Astrocyte of the cerebellum (primary cell): ENCODE results near the gene TRIM17.

Experiments
- DNase-seq: peaks from one replicate; pipeline ENCODE4 v3.0.0-alpha.2; 2011; ENCODE audit warnings: low read depth
- H3K4me3 ChIP-seq: 2 replicates; pipeline ENCODE4 v1.5.1; 2011; ENCODE audit warnings: mild to moderate bottlenecking, low read depth, low read length, moderate library complexity
- CTCF ChIP-seq: IDR thresholded peaks from 2 replicates; pipeline ENCODE4 v1.5.1; 2012; ENCODE audit warnings: low read length, low read depth, moderate library complexity, mild to moderate bottlenecking; ENCODE audit errors: missing control alignments
- in situ Hi-C: cut with HindIII; loops from 2 replicates; pipeline ENCODE4 v1.10.0; 2017; ENCODE audit warnings: low sequenced_read_pairs

Gene TRIM17

GRCh38 chr1:228450200-228450599 lies 33.5 kb upstream of the TRIM17 start:
- H3K4me3 ChIP-seq, result no peak overlapping the region
- TF ChIP-seq CTCF, result no peak
- in situ Hi-C loops, result no loop called here
- no peak for DNase-seq

GRCh38 chr1:228448372-228448771 lies 31.7 kb upstream of the TRIM17 start:
- no peak overlapping the region for H3K4me3 ChIP-seq
- DNase-seq, result no peak
- no peak for TF ChIP-seq CTCF
- in situ Hi-C loops, result no loop called here

GRCh38 chr1:228446852-228447251 lies 30.2 kb upstream of the TRIM17 start:
- in situ Hi-C loops, result no loop called here
- DNase-seq, result no peak
- no peak for TF ChIP-seq CTCF
- no peak overlapping the region for H3K4me3 ChIP-seq

- in situ Hi-C loops, result no loop called here
- DNase-seq, result no peak
- TF ChIP-seq CTCF, result no peak
- H3K4me3 ChIP-seq, result peak overlapping the region; percentile 34
Observed at GRCh38 chr1:228445843-228446650, 29.4 kb upstream of the TRIM17 start.

GRCh38 chr1:228445490-228445842 lies 28.8 kb upstream of the TRIM17 start:
- no peak for DNase-seq
- H3K4me3 ChIP-seq, result peak overlapping the region; percentile 34
- no peak for TF ChIP-seq CTCF
- in situ Hi-C loops, result no loop called here

- no peak for DNase-seq
- TF ChIP-seq CTCF, result no peak
- in situ Hi-C loops, result no loop called here
- H3K4me3 ChIP-seq, result no peak overlapping the region
Observed at GRCh38 chr1:228443395-228443794, 26.7 kb upstream of the TRIM17 start.
